HepG2 (cell line): ENCODE results near the gene GFER. TPM values are rescaled to one million over a fixed set of nuclear protein-coding genes. Genes with fewer than 3 reads are reported as not detected.
A peak's percentile ranks its signal among the peaks of the same experiment; 100 is the strongest.

Experiments used
- ETV5 ChIP-seq: IDR thresholded peaks from 2 replicates; pipeline ENCODE4 v1.6.1; 2018; ENCODE audit warnings: missing biosample characterization, missing genetic modification reagents, inconsistent platforms, borderline replicate concordance
- FOXJ3 ChIP-seq: sonication (generic); formaldehyde crosslinking; IDR thresholded peaks from 2 replicates; pipeline ENCODE4 v1.4.0; 2020; ENCODE audit warnings: missing genetic modification reagents, mild to moderate bottlenecking, borderline replicate concordance
- HBP1 ChIP-seq: IDR thresholded peaks from 2 replicates; pipeline ENCODE4 v1.6.1; 2016; ENCODE audit warnings: low read depth, control low read depth
- NFAT5 ChIP-seq: sonication (generic); formaldehyde crosslinking; IDR thresholded peaks from 2 replicates; pipeline ENCODE4 v1.4.0; 2020; ENCODE audit warnings: missing genetic modification reagents
- NFATC3 ChIP-seq: sonication (generic); formaldehyde crosslinking; IDR thresholded peaks from 2 replicates; pipeline ENCODE4 v1.5.1; 2020; ENCODE audit warnings: mild to moderate bottlenecking, missing genetic modification reagents
- NR2C2 ChIP-seq: sonication (generic); formaldehyde crosslinking; IDR thresholded peaks from 2 replicates; pipeline ENCODE4 v1.4.0; 2020; ENCODE audit warnings: missing genetic modification reagents, mild to moderate bottlenecking, moderate library complexity, borderline replicate concordance
- RARG ChIP-seq: sonication (generic); formaldehyde crosslinking; IDR thresholded peaks from 2 replicates; pipeline ENCODE4 v1.4.0; 2020; ENCODE audit warnings: low read depth, mild to moderate bottlenecking, missing genetic modification reagents
- RFX1 ChIP-seq: fragments of 450-650 bp; IDR thresholded peaks from 2 replicates; pipeline ENCODE4 v1.6.1; 2017
- SETDB1 ChIP-seq: sonication (generic); formaldehyde crosslinking; IDR thresholded peaks from 2 replicates; pipeline ENCODE4 v1.5.1; 2020; ENCODE audit warnings: missing genetic modification reagents, mild to moderate bottlenecking, borderline replicate concordance
- THYN1 ChIP-seq: sonication (generic); formaldehyde crosslinking; IDR thresholded peaks from 2 replicates; pipeline ENCODE4 v1.8.1; 2023; ENCODE audit warnings: low read depth, mild to moderate bottlenecking, moderate library complexity, missing genetic modification reagents, borderline replicate concordance
- XBP1 ChIP-seq: sonication (generic); formaldehyde crosslinking; IDR thresholded peaks from 2 replicates; pipeline ENCODE4 v1.5.0; 2020; ENCODE audit warnings: missing genetic modification reagents
- ZFYVE20 ChIP-seq: sonication (generic); formaldehyde crosslinking; IDR thresholded peaks from 2 replicates; pipeline ENCODE4 v1.8.0; 2023; ENCODE audit warnings: low read depth, mild to moderate bottlenecking, moderate library complexity, missing genetic modification reagents, borderline replicate concordance
- ZNF263 ChIP-seq: sonication (generic); formaldehyde crosslinking; IDR thresholded peaks from 2 replicates; pipeline ENCODE4 v1.4.0; 2020; ENCODE audit warnings: missing genetic modification reagents
- ZNF317 ChIP-seq: sonication (generic); formaldehyde crosslinking; IDR thresholded peaks from 2 replicates; pipeline ENCODE4 v1.5.0; 2020; ENCODE audit warnings: mild to moderate bottlenecking, missing genetic modification reagents
- ZNF44 ChIP-seq: sonication (generic); formaldehyde crosslinking; IDR thresholded peaks from 2 replicates; pipeline ENCODE4 v1.5.1; 2020; ENCODE audit warnings: mild to moderate bottlenecking, missing genetic modification reagents
- ZNF773 ChIP-seq: sonication (generic); formaldehyde crosslinking; IDR thresholded peaks from 2 replicates; pipeline ENCODE4 v1.4.0; 2020; ENCODE audit warnings: missing genetic modification reagents, borderline replicate concordance
- ZNF839 ChIP-seq: sonication (generic); formaldehyde crosslinking; IDR thresholded peaks from 2 replicates; pipeline ENCODE4 v1.4.0; 2020; ENCODE audit warnings: missing genetic modification reagents, mild to moderate bottlenecking, borderline replicate concordance
- ZSCAN31 ChIP-seq: sonication (generic); formaldehyde crosslinking; IDR thresholded peaks from 2 replicates; pipeline ENCODE4 v1.5.0; 2020; ENCODE audit warnings: low read depth, mild to moderate bottlenecking, missing genetic modification reagents
- polyA plus RNA-seq, 8 experiments: library from polyadenylated mRNA; depleted of rRNA in 3 of 8; stranded (reverse) in 7 of 8; unstranded in 1 of 8; fragments of >200 nt; fragmentation: Illumina TruSeq in 4 of 8; extraction: Trizol in 4 of 8; gene quantifications; 2 replicates each; pipeline versions ENCODE4 v1.2.1 to v1.2.3, GENCODE V29; 2011 to 2016; ENCODE audit warnings: low read depth in 4 of 8, missing spikeins in 1 of 8, mixed read lengths in 1 of 8; ENCODE audit not compliant: insufficient read depth in 1 of 8
- total RNA-seq, 5 experiments: library from RNA; depleted of rRNA; stranded (reverse); fragments of >200 nt; fragmentation: Illumina TruSeq; extraction: Trizol; gene quantifications; 2 replicates each; pipeline ENCODE4 v1.2.3, GENCODE V29; 2016; ENCODE audit warnings: low read depth in 1 of 5
- TF ChIP-seq, protein P1 (sequence below): IDR thresholded peaks from 2 replicates; pipeline ENCODE4 v1.6.1; 2016; ENCODE audit warnings: missing genetic modification reagents, missing compliant biosample characterization
- TF ChIP-seq, protein P2 (sequence below): sonication (generic); formaldehyde crosslinking; IDR thresholded peaks from 2 replicates; pipeline ENCODE4 v1.5.1; 2020; ENCODE audit warnings: missing genetic modification reagents, mild to moderate bottlenecking, borderline replicate concordance

GFER gene
- total and polyA plus RNA-seq, 2 of the 13 experiments (the other 11 are each of a cell fraction or from before 2014, with no cell fraction given): 28.6 to 71.7 TPM

GRCh38 chr16:2003827-2004641 is 20.0 kb downstream of the GFER start (continued):
- no peak for TF ChIP-seq RARG (CRISPR knock-in tag)
- no peak for TF ChIP-seq ZNF263 (CRISPR knock-in tag)
- no peak for TF ChIP-seq ZNF44
- TF ChIP-seq ZNF317 (CRISPR knock-in tag): no peak
- TF ChIP-seq FOXJ3 (CRISPR knock-in tag): 0 out of 2 replicates have a peak, but pooled peaks have one; percentile 29
- TF ChIP-seq ZNF773: no peak
- TF ChIP-seq NFAT5 (CRISPR knock-in tag): no peak
- no peak for TF ChIP-seq THYN1
- peak; percentile 58; the same call in 1 of the 2 replicates for TF ChIP-seq ZSCAN31
- TF ChIP-seq SETDB1: no peak
- no peak for TF ChIP-seq NFATC3 (CRISPR knock-in tag)
- no peak for TF ChIP-seq ZFYVE20 (CRISPR knock-in tag)
- TF ChIP-seq NR2C2 (CRISPR knock-in tag): peak; percentile 37; the same call in 1 of the 2 replicates
- TF ChIP-seq ZNF839: no peak
- TF ChIP-seq, protein P1, sequence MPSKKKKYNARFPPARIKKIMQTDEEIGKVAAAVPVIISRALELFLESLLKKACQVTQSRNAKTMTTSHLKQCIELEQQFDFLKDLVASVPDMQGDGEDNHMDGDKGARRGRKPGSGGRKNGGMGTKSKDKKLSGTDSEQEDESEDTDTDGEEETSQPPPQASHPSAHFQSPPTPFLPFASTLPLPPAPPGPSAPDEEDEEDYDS: peak; percentile 55; the same call in 1 of the 2 replicates
- TF ChIP-seq HBP1 (CRISPR knock-in tag): no peak
- no peak; the same call in 1 of the 2 replicates for TF ChIP-seq ETV5 (CRISPR knock-in tag)
- no peak for TF ChIP-seq XBP1
- TF ChIP-seq, protein P2, sequence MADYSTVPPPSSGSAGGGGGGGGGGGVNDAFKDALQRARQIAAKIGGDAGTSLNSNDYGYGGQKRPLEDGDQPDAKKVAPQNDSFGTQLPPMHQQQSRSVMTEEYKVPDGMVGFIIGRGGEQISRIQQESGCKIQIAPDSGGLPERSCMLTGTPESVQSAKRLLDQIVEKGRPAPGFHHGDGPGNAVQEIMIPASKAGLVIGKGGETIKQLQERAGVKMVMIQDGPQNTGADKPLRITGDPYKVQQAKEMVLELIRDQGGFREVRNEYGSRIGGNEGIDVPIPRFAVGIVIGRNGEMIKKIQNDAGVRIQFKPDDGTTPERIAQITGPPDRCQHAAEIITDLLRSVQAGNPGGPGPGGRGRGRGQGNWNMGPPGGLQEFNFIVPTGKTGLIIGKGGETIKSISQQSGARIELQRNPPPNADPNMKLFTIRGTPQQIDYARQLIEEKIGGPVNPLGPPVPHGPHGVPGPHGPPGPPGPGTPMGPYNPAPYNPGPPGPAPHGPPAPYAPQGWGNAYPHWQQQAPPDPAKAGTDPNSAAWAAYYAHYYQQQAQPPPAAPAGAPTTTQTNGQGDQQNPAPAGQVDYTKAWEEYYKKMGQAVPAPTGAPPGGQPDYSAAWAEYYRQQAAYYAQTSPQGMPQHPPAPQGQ (CRISPR knock-in tag): no peak
- no peak; the same call in 1 of the 2 replicates for TF ChIP-seq RFX1
